ENCODE data around the gene CDYL2. TPM values are rescaled to one million over a fixed set of nuclear protein-coding genes. Genes with fewer than 3 reads are reported as not detected.

The CDYL2 gene
- total RNA-seq, 1 donor from 2014 or later, result 3.0 TPM

GRCh38 chr16:80708823-80709222 is 95.6 kb downstream of the CDYL2 start:
- Mint-ChIP-seq H3K4me3 (no peak overlapping the region), H3K27me3 (ENCODE audit: low read depth) (peaks cover 3% of the 10 kb centered on the region), H3K9me3 (peaks cover 14% of the 10 kb centered on the region), H3K27ac (no peak overlapping the region), H3K4me1 (no peaks in the 10 kb centered on the region), H3K36me3 (no peaks in the 10 kb centered on the region)
- no peak for DNase-seq (ENCODE audit: low spot score in 2 of 2, unreplicated experiment in 2 of 2)
- no peak for TF ChIP-seq CTCF (IDR thresholded peaks at IDR 0.05; ENCODE audit: unreplicated experiment)

- Mint-ChIP-seq H3K4me1 (no peaks in the 10 kb centered on the region), H3K36me3 (no peaks in the 10 kb centered on the region), H3K9me3 (peaks cover 12% of the 10 kb centered on the region), H3K27me3 (ENCODE audit: low read depth) (peaks cover 3% of the 10 kb centered on the region), H3K4me3 (no peak overlapping the region), H3K27ac (no peak overlapping the region)
- TF ChIP-seq CTCF (IDR thresholded peaks at IDR 0.05; ENCODE audit: unreplicated experiment), result no peak
- no peak for DNase-seq (ENCODE audit: low spot score in 2 of 2, unreplicated experiment in 2 of 2)
Measured at GRCh38 chr16:80707686-80708085, 96.7 kb downstream of the CDYL2 start.

GRCh38 chr16:80705596-80705995 is 98.8 kb downstream of the CDYL2 start:
- no peak overlapping the region for H3K27ac Mint-ChIP-seq
- no peaks in the 10 kb centered on the region for H3K4me1 Mint-ChIP-seq
- H3K4me3 Mint-ChIP-seq, result no peak overlapping the region
- no peak for TF ChIP-seq CTCF (IDR thresholded peaks at IDR 0.05; ENCODE audit: unreplicated experiment)
- peaks cover 12% of the 10 kb centered on the region for H3K9me3 Mint-ChIP-seq
- no peak for DNase-seq (ENCODE audit: low spot score in 2 of 2, unreplicated experiment in 2 of 2)
- no peaks in the 10 kb centered on the region for H3K36me3 Mint-ChIP-seq
- peaks cover 3% of the 10 kb centered on the region for H3K27me3 Mint-ChIP-seq (ENCODE audit: low read depth)

- no peak for DNase-seq (ENCODE audit: low spot score in 2 of 2, unreplicated experiment in 2 of 2)
- Mint-ChIP-seq H3K4me1 (no peaks in the 10 kb centered on the region), H3K27me3 (ENCODE audit: low read depth) (peaks cover 3% of the 10 kb centered on the region), H3K4me3 (no peak overlapping the region), H3K36me3 (no peaks in the 10 kb centered on the region), H3K9me3 (peaks cover 12% of the 10 kb centered on the region), H3K27ac (no peak overlapping the region)
- TF ChIP-seq CTCF (IDR thresholded peaks at IDR 0.05; ENCODE audit: unreplicated experiment), result no peak
Measured at GRCh38 chr16:80704751-80705505, 99.5 kb downstream of the CDYL2 start.

- Mint-ChIP-seq H3K9me3 (peaks cover 16% of the 10 kb centered on the region), H3K4me3 (no peak overlapping the region), H3K36me3 (no peaks in the 10 kb centered on the region), H3K4me1 (no peaks in the 10 kb centered on the region), H3K27ac (no peak overlapping the region), H3K27me3 (ENCODE audit: low read depth) (peaks cover 2% of the 10 kb centered on the region)
- no peak for TF ChIP-seq CTCF (IDR thresholded peaks at IDR 0.05; ENCODE audit: unreplicated experiment)
- DNase-seq (ENCODE audit: low spot score in 2 of 2, unreplicated experiment in 2 of 2), result no peak
Measured at GRCh38 chr16:80703131-80704071, 101.0 kb downstream of the CDYL2 start.
